ENCODE measurements around the gene TEX26. TPM values are rescaled to one million over a fixed set of nuclear protein-coding genes. Genes with fewer than 3 reads are reported as not detected.

The TEX26 gene
- total and polyA plus RNA-seq, 9 of the 15 experiments (the other 6 are each of a cell fraction or from before 2014, with no cell fraction given) = not detected

DNA sequence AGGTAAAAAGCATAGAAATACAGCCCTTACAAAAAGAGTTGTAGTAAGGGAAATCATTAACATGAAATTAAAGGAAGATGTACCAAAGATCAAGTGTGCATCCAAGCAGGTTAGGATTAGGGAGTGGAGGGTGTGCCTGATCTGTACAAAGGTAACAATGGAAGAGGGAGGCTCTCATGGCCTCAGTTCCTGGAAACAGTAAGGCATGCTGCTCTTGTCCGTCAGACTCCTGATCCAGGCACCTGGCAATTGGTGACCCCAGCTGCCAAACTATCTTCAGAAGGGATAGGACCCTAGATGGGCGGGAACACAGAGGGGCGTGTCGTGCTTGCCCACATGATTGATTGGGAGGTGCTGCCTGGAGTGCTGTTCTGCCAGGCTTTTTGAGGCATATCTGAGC lies 4.5 kb downstream of the TEX26 start:
- Histone ChIP-seq H3K4me1 (replicated peaks in 1 of 2; ENCODE audit: control insufficient read depth in 2 of 2, insufficient read depth in 2 of 2, low read length in 2 of 2) (no peaks in the 10 kb centered on the region), H2AFZ (ENCODE audit: low read depth, low read length) (no peak overlapping the region), H3K27me3 (ENCODE audit: control insufficient read depth in 2 of 2, insufficient read depth in 2 of 2, low read length in 2 of 2) (peaks cover 0 to 3% of the 10 kb centered on the region in 2 experiments; a peak in 1 of 5 replicates), H3K79me2 (ENCODE audit: control insufficient read depth, insufficient read depth, low read length) (no peaks in the 10 kb centered on the region), H3K9ac (ENCODE audit: insufficient read depth in 1 of 2, low read depth in 2 of 2, low read length in 2 of 2) (no peak overlapping the region), H3K9me3 (replicated peaks; ENCODE audit: control insufficient read depth, insufficient read depth, low read depth, low read length) (no peaks in the 10 kb centered on the region), H3K9me1 (ENCODE audit: control insufficient read depth, insufficient read depth, low read length) (no peaks in the 10 kb centered on the region), H4K20me1 (replicated peaks; ENCODE audit: control insufficient read depth, insufficient read depth, low read length) (no peaks in the 10 kb centered on the region), H3K27ac (ENCODE audit: extremely low read depth, low read depth, low read length) (no peak overlapping the region), H3K36me3 (ENCODE audit: control insufficient read depth, insufficient read depth, low read length) (no peaks in the 10 kb centered on the region), H3K4me2 (ENCODE audit: insufficient read depth, low read length) (no peak overlapping the region), H3K4me3 (no peak overlapping the region)
- in situ Hi-C loops (cut with MboI) (no loop called here), intact Hi-C loops (cut with micrococcal nuclease) (no loop called here)
- BruUV-seq (replicated peaks) = no TSS peak
- POLR2A ChIA-PET = no interaction called here
- DNase-seq (ENCODE audit: extremely low read depth in 1 of 4, low spot score in 3 of 4) (no peak), ATAC-seq (no peak), FAIRE-seq (no peak)
- CTCF ChIA-PET (ENCODE audit: low intra/inter-chr PET ratio) = no interaction called here
- TF ChIP-seq ZBTB40 (IDR thresholded peaks at IDR 0.05) (no peak), ZBTB40 (CRISPR knock-in tag; IDR thresholded peaks at IDR 0.05) (no peak), ATF7 (IDR thresholded peaks at IDR 0.05) (no peak), ZNF583 (CRISPR knock-in tag; IDR thresholded peaks at IDR 0.05) (no peak), PHB (CRISPR knock-in tag; IDR thresholded peaks at IDR 0.05) (no peak), HEY1 (CRISPR knock-in tag; IDR thresholded peaks at IDR 0.05; ENCODE audit: borderline replicate concordance) (no peak), ZNF408 (CRISPR knock-in tag; IDR thresholded peaks at IDR 0.05; ENCODE audit: low read depth) (no peak), KAT8 (IDR thresholded peaks at IDR 0.05; ENCODE audit: low read depth) (no peak)
- WGBS (ENCODE audit: insufficient coverage, low coverage, missing lambda C conversion rate) = 0% methylated on average over 4 of the region's 4 CpGs

Measured in K562 (cell line).